GM08714 (cell line): Measurements from ENCODE around the gene STARD10.

Experiments
- H3K4me3 ChIP-seq: fragments of 200-500 bp; sonication (Bioruptor generic); 2 replicates; pipeline ENCODE4 v1.5.1; 2014; ENCODE audit warnings: mild to moderate bottlenecking, low read length, inconsistent platforms
- ZNF274 ChIP-seq: IDR thresholded peaks from 2 replicates; pipeline ENCODE4 v1.6.1; 2012; ENCODE audit warnings: mild to moderate bottlenecking, low read depth, low read length

STARD10 gene

GRCh38 chr11:72782081-72782920 lies 11.5 kb downstream of the STARD10 start:
- no peak overlapping the region; the same call in 1 of the 2 replicates for H3K4me3 ChIP-seq
- TF ChIP-seq ZNF274 = no peak

GRCh38 chr11:72781313-72782080 lies 12.3 kb downstream of the STARD10 start:
- no peak for TF ChIP-seq ZNF274

GRCh38 chr11:72781063-72781312 lies 12.9 kb downstream of the STARD10 start:
- peak overlapping the region; percentile 27; the same call in 1 of the 2 replicates for H3K4me3 ChIP-seq
- TF ChIP-seq ZNF274 = no peak

More at GRCh38 chr11:72781313-72782080, 12.3 kb downstream of the STARD10 start:
- peak overlapping the region; percentile 27; the same call in 1 of the 2 replicates for H3K4me3 ChIP-seq

GRCh38 chr11:72780296-72781062 lies 13.4 kb downstream of the STARD10 start:
- H3K4me3 ChIP-seq = no peak overlapping the region
- TF ChIP-seq ZNF274 = no peak

- H3K4me3 ChIP-seq = no peak overlapping the region
- no peak for TF ChIP-seq ZNF274
These were observed 14.2 kb downstream of the STARD10 start for GRCh38 chr11:72779495-72780128.

- no peak overlapping the region for H3K4me3 ChIP-seq
- TF ChIP-seq ZNF274 = no peak
These were observed 15.0 kb downstream of the STARD10 start for GRCh38 chr11:72778535-72779494.

GRCh38 chr11:72777755-72778278 lies 16.0 kb downstream of the STARD10 start:
- no peak overlapping the region for H3K4me3 ChIP-seq

GRCh38 chr11:72776844-72777754 lies 16.7 kb downstream of the STARD10 start:
- no peak overlapping the region for H3K4me3 ChIP-seq
- TF ChIP-seq ZNF274 = no peak

More at GRCh38 chr11:72777755-72778278, 16.0 kb downstream of the STARD10 start:
- no peak for TF ChIP-seq ZNF274

GRCh38 chr11:72776117-72776843 lies 17.6 kb downstream of the STARD10 start:
- TF ChIP-seq ZNF274 = no peak
- no peak overlapping the region for H3K4me3 ChIP-seq

- no peak for TF ChIP-seq ZNF274
- no peak overlapping the region for H3K4me3 ChIP-seq
These were observed 18.3 kb downstream of the STARD10 start for GRCh38 chr11:72775288-72776110.
